ENCODE measurements around the gene GFY.

GRCh38 chr19:49398001-49398615 is 27.1 kb upstream of the GFY start:
- TF ChIP-seq EZH2 (optimal IDR thresholded peaks at IDR 0.05; ENCODE audit: low read depth, low read length) (no peak), CTCF (IDR thresholded peaks at IDR 0.05; ENCODE audit: low read length) (no peak)
